GM20431 (cell line): ENCODE data around the gene BSPRY.
"Not testable (repeated sequence)": the region's sequence is repeated elsewhere in the genome, so short reads cannot be mapped to it uniquely, and the experiment has no call there.

Experiments
- in situ Hi-C: fragments of 300-500 bp; cut with MseI, MboI; formaldehyde crosslinking; loops from one replicate; pipeline ENCODE4 v1.15.0; 2020; ENCODE audit warnings: low sequenced_read_pairs; ENCODE audit not compliant: unreplicated experiment

Gene BSPRY

GRCh38 chr9:113337714-113338113 lies 11.6 kb upstream of the BSPRY start:
- in situ Hi-C loops: no loop called here

DNA sequence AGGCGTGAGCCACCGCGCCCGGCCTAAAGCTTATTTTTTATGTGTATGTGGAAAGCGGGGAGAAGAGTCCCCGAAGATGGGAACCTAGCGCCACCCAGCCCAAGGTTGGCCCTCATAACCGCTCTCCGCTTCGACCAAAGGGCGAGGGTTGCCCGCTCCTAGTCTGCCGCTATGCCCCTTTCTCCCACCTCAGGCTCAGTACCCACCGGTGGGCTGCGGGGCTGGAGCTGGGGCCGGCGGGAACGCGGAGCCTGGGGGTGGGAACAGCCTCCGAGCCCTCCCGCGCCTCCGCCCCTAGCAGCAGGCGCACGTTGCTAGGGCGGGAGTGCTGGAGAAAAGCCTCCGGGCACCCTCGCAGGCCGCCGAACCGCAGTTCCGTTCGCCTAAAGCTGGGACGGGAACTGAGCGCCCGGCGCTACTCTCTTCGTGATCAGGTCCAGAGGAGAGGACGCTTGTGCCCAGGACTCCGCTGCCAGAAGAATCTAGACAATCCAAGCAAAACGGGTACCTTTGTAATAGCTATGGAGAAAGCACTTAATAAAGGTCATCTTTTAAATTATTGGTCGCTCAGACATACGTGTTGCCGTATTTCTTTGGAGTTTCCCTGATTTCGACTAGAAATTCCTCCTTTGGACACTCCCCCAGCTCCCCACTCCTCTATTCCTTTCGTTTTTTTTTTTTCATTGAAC lies 9.2 kb upstream of the BSPRY start, which contains the start of gene WDR31:
TSS of gene WDR31 (minus strand) at position 265 of the 689 bp plus-strand sequence. CDS start 8,253 bp downstream, outside the sequence.
- in situ Hi-C loops: no loop called here

- in situ Hi-C loops: no loop called here
Measured at GRCh38 chr9:113341712-113342410, 7.5 kb upstream of the BSPRY start.

DNA sequence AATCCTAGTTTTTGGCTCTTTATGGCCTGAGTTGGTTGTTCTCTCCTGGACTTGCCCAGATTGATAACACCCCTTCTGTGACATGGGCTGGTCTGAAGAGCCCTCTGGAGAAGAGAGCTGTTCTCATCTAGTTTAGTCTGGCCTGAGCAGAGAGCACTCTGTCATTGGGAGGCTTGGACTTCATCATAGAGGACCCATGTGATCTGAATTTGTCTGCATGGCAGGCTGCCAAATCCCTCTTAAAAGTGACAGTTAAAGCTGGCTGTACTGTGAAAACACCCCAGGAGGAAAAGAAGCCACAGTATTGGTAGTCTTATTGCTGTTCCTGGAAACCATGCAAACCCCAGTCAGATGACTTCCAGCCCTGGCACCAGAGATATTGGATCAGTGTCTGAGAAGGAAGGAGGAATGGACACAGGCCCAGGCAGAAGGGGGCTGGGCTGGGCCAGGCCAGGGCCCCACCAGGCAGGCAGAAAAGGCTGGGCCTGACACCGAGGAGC lies 5.6 kb upstream of the BSPRY start:
- in situ Hi-C loops: no loop called here

GRCh38 chr9:113345190-113345589 lies 4.2 kb upstream of the BSPRY start:
- in situ Hi-C loops: no loop called here

DNA sequence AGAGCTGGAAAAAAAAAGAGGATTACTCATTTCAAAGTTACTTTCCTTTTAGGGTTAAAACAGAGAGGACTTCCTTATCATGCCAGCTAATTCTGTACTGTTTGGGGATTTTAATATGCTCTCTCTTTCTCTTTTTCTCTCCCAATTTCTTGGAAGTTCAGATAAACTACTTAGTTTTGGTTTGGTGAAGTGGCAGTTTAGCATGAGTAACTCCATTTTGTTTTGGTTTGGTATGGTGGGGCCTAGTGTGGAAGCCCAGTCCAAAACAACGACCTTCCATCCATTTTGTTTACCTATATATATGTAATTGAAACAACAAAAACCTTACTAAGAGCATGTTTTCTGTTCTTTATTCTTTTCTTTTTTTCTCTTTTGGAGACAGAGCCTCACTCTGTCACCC lies 3.7 kb upstream of the BSPRY start:
- in situ Hi-C loops: no loop called here

- in situ Hi-C loops: no loop called here
Measured at GRCh38 chr9:113348437-113348836, 904 bp upstream of the BSPRY start.

GRCh38 chr9:113349066-113349444 lies 286 bp upstream of the BSPRY start:
- in situ Hi-C loops: no loop called here

DNA sequence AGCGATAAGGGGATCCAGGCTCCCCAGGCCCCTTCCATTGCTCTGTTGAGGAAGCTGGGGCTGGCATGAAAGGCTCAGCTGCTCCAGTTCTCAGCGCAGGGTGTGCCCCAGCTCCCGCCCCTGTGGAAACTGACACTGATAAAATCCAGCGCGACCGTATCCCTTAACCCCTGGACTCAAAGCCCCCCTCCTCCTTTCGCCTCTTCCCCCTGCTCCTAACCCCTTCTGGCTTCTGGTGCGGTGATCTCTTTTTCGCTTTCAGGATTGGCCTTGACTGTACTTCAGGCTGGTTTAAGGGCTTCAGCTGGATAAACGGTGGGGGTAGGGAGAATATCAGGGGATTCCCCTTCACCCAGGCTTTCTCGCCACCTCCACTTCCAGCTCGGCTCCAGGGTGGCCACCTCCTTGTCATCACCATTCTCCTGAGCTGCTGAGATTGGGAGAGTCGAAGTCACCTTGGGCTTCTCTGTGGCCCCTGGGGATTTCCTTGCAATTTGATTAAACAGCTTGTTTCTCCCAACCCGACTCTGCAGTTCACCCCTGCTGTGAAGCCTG lies 843 bp downstream of the BSPRY start:
- in situ Hi-C loops: no loop called here

DNA sequence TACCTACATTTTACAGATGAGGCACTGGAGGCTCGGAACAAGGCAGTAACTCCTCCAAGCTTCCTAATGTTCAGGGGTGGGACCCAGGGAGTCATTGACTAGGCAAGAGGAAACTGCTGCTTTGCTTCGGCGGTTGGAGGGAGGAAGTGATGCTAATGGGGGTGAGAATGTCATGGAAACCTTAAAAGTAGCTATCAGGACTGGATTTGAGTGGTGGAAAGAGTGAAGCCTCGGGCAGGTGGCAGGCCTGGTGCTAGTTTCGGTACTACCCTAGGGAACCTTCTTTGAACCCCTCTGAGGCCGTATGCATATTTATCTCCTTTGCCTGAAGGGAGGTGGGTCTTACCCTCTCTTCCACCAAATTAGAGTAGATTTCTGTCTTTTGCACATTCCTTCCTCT lies 1.6 kb downstream of the BSPRY start:
- in situ Hi-C loops: no loop called here

GRCh38 chr9:113352006-113352405 lies 2.7 kb downstream of the BSPRY start:
- in situ Hi-C loops: no loop called here

- in situ Hi-C loops: no loop called here
Measured at GRCh38 chr9:113352411-113352810, 3.1 kb downstream of the BSPRY start.

DNA sequence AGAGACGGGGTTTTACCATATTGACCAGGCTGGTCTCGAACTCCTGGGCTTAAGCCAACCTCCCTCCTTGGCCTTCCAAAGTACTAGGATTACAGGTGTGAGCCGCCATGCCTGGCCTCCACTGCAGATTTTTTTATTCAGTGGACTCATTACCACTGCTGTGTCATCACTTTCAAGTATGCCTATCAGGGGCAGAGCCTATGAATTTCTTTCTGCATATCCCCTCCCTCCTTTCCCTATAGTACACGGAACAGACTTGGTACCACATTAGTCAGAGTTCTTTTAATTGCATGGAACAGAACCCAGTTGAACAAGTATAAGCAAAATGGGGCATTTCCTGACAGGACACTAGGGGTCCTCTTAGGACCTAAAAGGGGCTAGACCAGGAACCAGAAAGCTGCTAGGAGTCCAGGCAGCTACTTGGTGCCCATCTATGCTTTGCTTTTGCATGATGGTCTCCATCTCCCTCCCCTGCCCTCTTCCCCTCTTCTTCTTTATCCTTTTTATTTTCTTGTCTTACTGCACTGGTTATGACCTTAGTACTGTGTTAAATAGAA lies 5.8 kb downstream of the BSPRY start:
- in situ Hi-C loops: no loop called here

DNA sequence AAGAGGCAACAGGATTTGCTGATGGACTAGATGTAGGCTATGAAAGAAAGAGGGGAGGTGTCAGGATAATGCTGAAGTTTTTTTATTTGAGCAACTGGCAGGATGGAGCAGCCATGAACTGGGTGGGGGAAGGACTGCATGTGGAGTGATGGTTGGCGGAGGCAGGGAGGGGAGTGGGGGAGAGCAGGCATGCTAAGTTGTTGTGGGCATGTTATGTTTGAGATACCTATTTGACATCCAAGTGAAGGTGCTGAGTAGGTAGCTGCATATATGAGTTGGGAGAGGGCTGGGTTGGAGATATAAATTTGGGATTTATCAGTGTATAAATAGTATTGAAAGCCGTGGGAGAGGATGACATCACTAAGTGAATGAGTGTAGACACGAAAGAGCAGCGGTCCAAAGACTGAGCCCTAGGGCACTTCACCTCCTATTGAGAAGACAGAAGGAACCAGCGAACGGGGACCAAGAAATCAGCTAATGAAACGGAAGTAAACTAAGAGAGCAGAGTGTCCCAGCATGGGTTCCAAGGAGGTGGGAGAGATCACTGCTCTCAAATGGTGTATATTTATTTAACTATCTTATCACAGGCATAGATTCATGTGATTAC lies 7.4 kb downstream of the BSPRY start:
- in situ Hi-C loops: no loop called here

- in situ Hi-C loops: no loop called here
Measured at GRCh38 chr9:113359385-113359784, 10.0 kb downstream of the BSPRY start.

GRCh38 chr9:113360242-113360842 lies 11.0 kb downstream of the BSPRY start:
- in situ Hi-C loops: no loop called here

GRCh38 chr9:113361304-113362018 lies 12.1 kb downstream of the BSPRY start:
- in situ Hi-C loops: no loop called here

- in situ Hi-C loops: no loop called here
Measured at GRCh38 chr9:113363336-113363735, 14.0 kb downstream of the BSPRY start.

GRCh38 chr9:113364951-113365350 lies 15.6 kb downstream of the BSPRY start:
- in situ Hi-C loops: no loop called here

GRCh38 chr9:113365652-113366051 lies 16.3 kb downstream of the BSPRY start:
- in situ Hi-C loops: not testable (repeated sequence)
